ENCODE data around the gene GRAMD2B. TPM values are rescaled to one million over a fixed set of nuclear protein-coding genes. Genes with fewer than 3 reads are reported as not detected.

The GRAMD2B gene
- total RNA-seq, 1 donor from 2014 or later: 29.1 TPM

- H3K36me3 Mint-ChIP-seq (ENCODE audit: low read depth, unreplicated experiment): peaks cover 3% of the 10 kb centered on the region
- Histone ChIP-seq H3K36me3 (ENCODE audit: insufficient read depth, low read length) (peaks cover 11% of the 10 kb centered on the region), H4K20me1 (ENCODE audit: insufficient read depth, low read length) (peaks cover 9% of the 10 kb centered on the region), H3K4me1 (ENCODE audit: insufficient read depth, low read length) (peaks cover 4% of the 10 kb centered on the region), H2AFZ (ENCODE audit: low read depth, low read length) (no peak overlapping the region), H3K4me2 (ENCODE audit: low read length) (no peak overlapping the region), H3K27me3 (ENCODE audit: insufficient read depth, low read length) (no peaks in the 10 kb centered on the region), H3K9me3 (ENCODE audit: insufficient read depth, low read depth, low read length) (no peaks in the 10 kb centered on the region), H3K79me2 (ENCODE audit: insufficient read depth, low read length) (peaks cover 28% of the 10 kb centered on the region), H3K27ac (ENCODE audit: low read depth, low read length) (no peak overlapping the region), H3K9ac (ENCODE audit: low read length) (no peak overlapping the region), H3K4me3 (ENCODE audit: insufficient read depth, low read depth, low read length) (no peak overlapping the region)
- no peak overlapping the region for H3K4me3 Mint-ChIP-seq (ENCODE audit: unreplicated experiment)
- FAIRE-seq (no peak), DNase-seq (ENCODE audit: low read depth) (no peak)
- peaks cover 8% of the 10 kb centered on the region for H3K4me1 Mint-ChIP-seq (ENCODE audit: low read depth, unreplicated experiment)
- H3K9me3 Mint-ChIP-seq (ENCODE audit: unreplicated experiment): no peaks in the 10 kb centered on the region
- no peak overlapping the region for H3K27ac Mint-ChIP-seq (ENCODE audit: unreplicated experiment)
- no peaks in the 10 kb centered on the region for H3K27me3 Mint-ChIP-seq (ENCODE audit: low read depth, unreplicated experiment)
- TF ChIP-seq CTCF (IDR thresholded peaks at IDR 0.05; ENCODE audit: insufficient read depth, low read depth, low read length) (no peak), EZH2 (IDR thresholded peaks at IDR 0.05; ENCODE audit: insufficient read depth, low read length) (no peak)
These were observed 7.4 kb downstream of the GRAMD2B start for GRCh38 chr5:126430631-126431030.

- Histone ChIP-seq H3K27me3 (ENCODE audit: insufficient read depth, low read length) (no peaks in the 10 kb centered on the region), H3K9me3 (ENCODE audit: insufficient read depth, low read depth, low read length) (no peaks in the 10 kb centered on the region), H3K4me1 (ENCODE audit: insufficient read depth, low read length) (peaks cover 4% of the 10 kb centered on the region), H3K4me3 (ENCODE audit: insufficient read depth, low read depth, low read length) (no peak overlapping the region), H4K20me1 (ENCODE audit: insufficient read depth, low read length) (peaks cover 10% of the 10 kb centered on the region), H3K27ac (ENCODE audit: low read depth, low read length) (peak overlapping the region; percentile 8), H3K9ac (ENCODE audit: low read length) (no peak overlapping the region), H2AFZ (ENCODE audit: low read depth, low read length) (no peak overlapping the region), H3K36me3 (ENCODE audit: insufficient read depth, low read length) (peaks cover 12% of the 10 kb centered on the region), H3K4me2 (ENCODE audit: low read length) (peak overlapping the region; percentile 21), H3K79me2 (ENCODE audit: insufficient read depth, low read length) (peaks cover 13% of the 10 kb centered on the region)
- H3K4me3 Mint-ChIP-seq (ENCODE audit: unreplicated experiment): no peak overlapping the region
- DNase-seq (ENCODE audit: low read depth) (peak; percentile 89), FAIRE-seq (peak; percentile 66)
- H3K27me3 Mint-ChIP-seq (ENCODE audit: low read depth, unreplicated experiment): no peaks in the 10 kb centered on the region
- no peak overlapping the region for H3K27ac Mint-ChIP-seq (ENCODE audit: unreplicated experiment)
- no peaks in the 10 kb centered on the region for H3K9me3 Mint-ChIP-seq (ENCODE audit: unreplicated experiment)
- TF ChIP-seq EZH2 (IDR thresholded peaks at IDR 0.05; ENCODE audit: insufficient read depth, low read length): no peak
- TF ChIP-seq CTCF (IDR thresholded peaks at IDR 0.05; ENCODE audit: insufficient read depth, low read depth, low read length): no peak
- peaks cover 9% of the 10 kb centered on the region for H3K4me1 Mint-ChIP-seq (ENCODE audit: low read depth, unreplicated experiment)
- peaks cover 15% of the 10 kb centered on the region for H3K36me3 Mint-ChIP-seq (ENCODE audit: low read depth, unreplicated experiment)
These were observed 10.5 kb downstream of the GRAMD2B start for GRCh38 chr5:126433701-126434100.

GRCh38 chr5:126435261-126435660 is 12.1 kb downstream of the GRAMD2B start:
- Mint-ChIP-seq H3K27ac (ENCODE audit: unreplicated experiment) (no peak overlapping the region), H3K4me3 (ENCODE audit: unreplicated experiment) (no peak overlapping the region), H3K9me3 (ENCODE audit: unreplicated experiment) (no peaks in the 10 kb centered on the region), H3K4me1 (ENCODE audit: low read depth, unreplicated experiment) (peaks cover 11% of the 10 kb centered on the region), H3K36me3 (ENCODE audit: low read depth, unreplicated experiment) (peaks cover 21% of the 10 kb centered on the region), H3K27me3 (ENCODE audit: low read depth, unreplicated experiment) (no peaks in the 10 kb centered on the region)
- Histone ChIP-seq H2AFZ (ENCODE audit: low read depth, low read length) (no peak overlapping the region), H3K36me3 (ENCODE audit: insufficient read depth, low read length) (peaks cover 4% of the 10 kb centered on the region), H3K9me3 (ENCODE audit: insufficient read depth, low read depth, low read length) (no peaks in the 10 kb centered on the region), H3K27me3 (ENCODE audit: insufficient read depth, low read length) (no peaks in the 10 kb centered on the region), H3K4me1 (ENCODE audit: insufficient read depth, low read length) (peaks cover 4% of the 10 kb centered on the region), H3K4me3 (ENCODE audit: insufficient read depth, low read depth, low read length) (no peak overlapping the region), H3K9ac (ENCODE audit: low read length) (no peak overlapping the region), H3K79me2 (ENCODE audit: insufficient read depth, low read length) (peaks cover 10% of the 10 kb centered on the region), H3K27ac (ENCODE audit: low read depth, low read length) (no peak overlapping the region), H4K20me1 (ENCODE audit: insufficient read depth, low read length) (peaks cover 13% of the 10 kb centered on the region), H3K4me2 (ENCODE audit: low read length) (no peak overlapping the region)
- no peak for FAIRE-seq
- no peak for TF ChIP-seq CTCF (IDR thresholded peaks at IDR 0.05; ENCODE audit: insufficient read depth, low read depth, low read length)
- TF ChIP-seq EZH2 (IDR thresholded peaks at IDR 0.05; ENCODE audit: insufficient read depth, low read length): no peak
- DNase-seq (ENCODE audit: low read depth): no peak
